Measurements from ENCODE around the gene GTF2H2C.

DNA sequence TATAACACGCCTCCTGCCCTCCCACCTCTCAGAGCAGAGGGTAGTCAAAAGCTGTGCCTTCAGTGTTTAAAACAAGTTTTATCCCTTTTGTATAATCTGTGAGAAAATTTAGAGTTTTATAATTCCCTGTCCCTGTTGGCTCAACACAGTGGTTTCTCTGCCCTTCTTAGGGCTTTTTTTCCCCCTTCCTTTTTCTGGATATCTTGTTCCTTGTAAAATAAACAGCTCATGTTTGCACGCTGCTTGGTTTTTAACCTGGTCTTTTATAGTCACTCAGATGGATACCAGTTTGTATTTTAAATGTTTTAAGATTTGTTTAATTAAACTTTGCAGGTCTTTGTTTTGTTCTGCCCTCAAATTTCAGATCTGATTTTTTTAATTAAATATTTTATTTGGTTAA is 40.7 kb upstream of the GTF2H2C start:
- TF ChIP-seq, protein P1, sequence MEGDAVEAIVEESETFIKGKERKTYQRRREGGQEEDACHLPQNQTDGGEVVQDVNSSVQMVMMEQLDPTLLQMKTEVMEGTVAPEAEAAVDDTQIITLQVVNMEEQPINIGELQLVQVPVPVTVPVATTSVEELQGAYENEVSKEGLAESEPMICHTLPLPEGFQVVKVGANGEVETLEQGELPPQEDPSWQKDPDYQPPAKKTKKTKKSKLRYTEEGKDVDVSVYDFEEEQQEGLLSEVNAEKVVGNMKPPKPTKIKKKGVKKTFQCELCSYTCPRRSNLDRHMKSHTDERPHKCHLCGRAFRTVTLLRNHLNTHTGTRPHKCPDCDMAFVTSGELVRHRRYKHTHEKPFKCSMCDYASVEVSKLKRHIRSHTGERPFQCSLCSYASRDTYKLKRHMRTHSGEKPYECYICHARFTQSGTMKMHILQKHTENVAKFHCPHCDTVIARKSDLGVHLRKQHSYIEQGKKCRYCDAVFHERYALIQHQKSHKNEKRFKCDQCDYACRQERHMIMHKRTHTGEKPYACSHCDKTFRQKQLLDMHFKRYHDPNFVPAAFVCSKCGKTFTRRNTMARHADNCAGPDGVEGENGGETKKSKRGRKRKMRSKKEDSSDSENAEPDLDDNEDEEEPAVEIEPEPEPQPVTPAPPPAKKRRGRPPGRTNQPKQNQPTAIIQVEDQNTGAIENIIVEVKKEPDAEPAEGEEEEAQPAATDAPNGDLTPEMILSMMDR (IDR thresholded peaks at IDR 0.05; ENCODE audit: low read depth, low read length), result no peak
- TF ChIP-seq, protein P2, sequence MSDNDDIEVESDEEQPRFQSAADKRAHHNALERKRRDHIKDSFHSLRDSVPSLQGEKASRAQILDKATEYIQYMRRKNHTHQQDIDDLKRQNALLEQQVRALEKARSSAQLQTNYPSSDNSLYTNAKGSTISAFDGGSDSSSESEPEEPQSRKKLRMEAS (IDR thresholded peaks at IDR 0.05; ENCODE audit: low read depth, low read length), result no peak
- TF ChIP-seq POLR2A (IDR thresholded peaks at IDR 0.05; ENCODE audit: extremely low read depth, insufficient read length) (no peak), MYC (IDR thresholded peaks at IDR 0.05; ENCODE audit: low read depth, low read length) (no peak)

Data from NB4 (cell line).